ACC112 (cell line): ENCODE results near the gene RNU1-2.
"Not testable (repeated sequence)": the region's sequence is repeated elsewhere in the genome, so short reads cannot be mapped to it uniquely, and the experiment has no call there.

Experiments
- H2AFZ ChIP-seq: fragments of 200-600 bp; sonication (generic); one replicate; pipeline ENCODE4 v1.6.0; 2017; ENCODE audit warnings: antibody characterized with exemption, low read length; ENCODE audit not compliant: unreplicated experiment
- H3K27ac ChIP-seq: fragments of 200-600 bp; sonication (generic); 2 replicates; pipeline ENCODE4 v1.5.1; 2014; ENCODE audit warnings: low read depth, mild to moderate bottlenecking, antibody characterized with exemption, low read length, moderate library complexity
- H3K27me3 ChIP-seq: fragments of 200-600 bp; sonication (generic); 2 replicates; pipeline ENCODE4 v1.6.1; 2014; ENCODE audit warnings: mild to moderate bottlenecking, antibody characterized with exemption, low read length, moderate library complexity, mixed read lengths; ENCODE audit not compliant: insufficient read depth
- H3K36me3 ChIP-seq: fragments of 200-600 bp; sonication (generic); 2 replicates; pipeline ENCODE4 v1.6.1; 2016; ENCODE audit warnings: mild to moderate bottlenecking, antibody characterized with exemption, low read length, moderate library complexity, mixed read lengths; ENCODE audit not compliant: insufficient read depth
- H3K4me1 ChIP-seq: fragments of 200-600 bp; sonication (generic); one replicate; pipeline ENCODE4 v1.6.1; 2016; ENCODE audit warnings: low read length, mixed read lengths; ENCODE audit not compliant: insufficient read depth, unreplicated experiment, control insufficient read depth
- H3K4me3 ChIP-seq: fragments of 200-600 bp; sonication (generic); 2 replicates; pipeline ENCODE4 v1.5.1; 2014; ENCODE audit warnings: mild to moderate bottlenecking, low read depth, low read length
- H3K79me2 ChIP-seq: fragments of 200-600 bp; sonication (generic); one replicate; pipeline ENCODE4 v1.6.0; 2016; ENCODE audit warnings: low read length; ENCODE audit not compliant: control insufficient read depth, unreplicated experiment, insufficient read depth

Gene RNU1-2

GRCh38 chr1:16871171-16871570, 24.6 kb upstream of the RNU1-2 start:
- not testable (repeated sequence) for H3K4me1 ChIP-seq, H2AFZ ChIP-seq, H3K79me2 ChIP-seq, H3K27ac ChIP-seq, H3K4me3 ChIP-seq, H3K36me3 ChIP-seq
- H3K27me3 ChIP-seq = peaks cover 18% of the 10 kb centered on the region

- H3K36me3 ChIP-seq = not testable (repeated sequence)
- H3K4me3 ChIP-seq = 0 out of 2 replicates have a peak overlapping the region, but pooled peaks have one; percentile 49
Observed at GRCh38 chr1:16872152-16873075, 23.4 kb upstream of the RNU1-2 start.

GRCh38 chr1:16873076-16873879, 22.5 kb upstream of the RNU1-2 start:
- not testable (repeated sequence) for H3K79me2 ChIP-seq, H2AFZ ChIP-seq, H3K27ac ChIP-seq, H3K4me1 ChIP-seq, H3K36me3 ChIP-seq
- Histone ChIP-seq H3K27me3 (peaks cover 21% of the 10 kb centered on the region), H3K4me3 (peak overlapping the region; percentile 52; the same call in 1 of the 2 replicates)

More at GRCh38 chr1:16872152-16873075, 23.4 kb upstream of the RNU1-2 start:
- not testable (repeated sequence) for H3K4me1 ChIP-seq, H3K27ac ChIP-seq, H3K79me2 ChIP-seq, H2AFZ ChIP-seq
- H3K27me3 ChIP-seq = peaks cover 21% of the 10 kb centered on the region

GRCh38 chr1:16874968-16875765, 20.6 kb upstream of the RNU1-2 start:
- not testable (repeated sequence) for H2AFZ ChIP-seq, H3K36me3 ChIP-seq, H3K79me2 ChIP-seq, H3K27ac ChIP-seq, H3K4me3 ChIP-seq, H3K4me1 ChIP-seq
- peaks cover 32% of the 10 kb centered on the region for H3K27me3 ChIP-seq

DNA sequence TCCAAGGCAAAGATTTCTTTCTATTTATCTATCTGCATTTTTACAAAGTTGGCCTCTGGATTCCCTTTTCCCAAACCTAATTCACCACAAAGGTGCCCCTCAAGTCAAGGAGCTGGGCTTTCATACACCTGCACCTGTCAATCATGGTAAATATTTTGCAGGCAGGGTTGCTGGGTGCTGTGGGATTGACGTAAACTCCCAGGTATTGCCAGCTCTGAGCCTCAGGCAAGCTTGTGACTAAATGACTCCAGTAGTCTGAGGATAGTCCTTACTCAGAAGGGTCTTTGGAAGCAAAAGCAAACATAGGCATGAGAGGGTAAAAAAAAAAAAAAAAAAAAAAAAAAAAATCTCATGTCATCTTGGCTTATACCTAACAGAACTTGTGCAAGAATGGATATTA, 14.0 kb upstream of the RNU1-2 start:
- H3K27me3 ChIP-seq = peaks cover 45% of the 10 kb centered on the region
- not testable (repeated sequence) for H3K79me2 ChIP-seq, H3K4me3 ChIP-seq, H3K4me1 ChIP-seq, H2AFZ ChIP-seq, H3K27ac ChIP-seq, H3K36me3 ChIP-seq

DNA sequence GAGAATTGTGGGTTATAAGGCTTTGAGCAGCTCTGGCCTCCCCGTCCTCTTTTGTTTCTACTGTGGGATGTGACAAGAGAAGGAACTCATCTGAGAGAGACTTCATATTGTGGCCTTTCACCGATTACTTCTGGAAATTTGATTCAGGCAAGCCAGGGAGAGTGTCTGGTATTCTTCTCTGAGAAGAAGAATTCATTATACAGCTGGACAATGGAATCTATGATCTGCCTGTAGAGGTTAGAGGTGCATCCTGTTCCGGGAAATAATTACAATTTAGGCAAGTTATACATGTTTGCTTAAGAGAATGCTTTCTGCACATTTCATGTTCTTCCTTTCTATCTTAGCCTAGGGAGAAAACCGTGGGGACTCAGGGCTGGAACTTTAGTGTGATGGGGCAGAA, 12.8 kb upstream of the RNU1-2 start:
- Histone ChIP-seq H2AFZ (no peak overlapping the region), H3K4me1 (no peaks in the 10 kb centered on the region), H3K4me3 (no peak overlapping the region), H3K79me2 (no peaks in the 10 kb centered on the region), H3K36me3 (no peaks in the 10 kb centered on the region), H3K27ac (no peak overlapping the region), H3K27me3 (peaks cover 49% of the 10 kb centered on the region)

- H3K36me3 ChIP-seq, H2AFZ ChIP-seq, H3K79me2 ChIP-seq, H3K4me3 ChIP-seq, H3K27ac ChIP-seq, H3K4me1 ChIP-seq: not testable (repeated sequence)
- peaks cover 41% of the 10 kb centered on the region for H3K27me3 ChIP-seq
Observed at GRCh38 chr1:16884487-16884886, 11.3 kb upstream of the RNU1-2 start.

- peaks cover 33% of the 10 kb centered on the region for H3K27me3 ChIP-seq
- H2AFZ ChIP-seq = no peak overlapping the region
- no peaks in the 10 kb centered on the region for H3K36me3 ChIP-seq
- H3K79me2 ChIP-seq = no peaks in the 10 kb centered on the region
- H3K4me3 ChIP-seq = no peak overlapping the region
- no peak overlapping the region for H3K27ac ChIP-seq
- no peaks in the 10 kb centered on the region for H3K4me1 ChIP-seq
Observed at GRCh38 chr1:16886860-16887605, 8.7 kb upstream of the RNU1-2 start.

- Histone ChIP-seq H2AFZ (peak overlapping the region; percentile 83), H3K27me3 (peaks cover 15% of the 10 kb centered on the region; the same call in 1 of the 2 replicates)
Observed at GRCh38 chr1:16888860-16889816, 6.6 kb upstream of the RNU1-2 start.

More at GRCh38 chr1:16888860-16889816, 6.6 kb upstream of the RNU1-2 start:
- Histone ChIP-seq H3K4me3 (peak overlapping the region; percentile 79), H3K27ac (peak overlapping the region; percentile 37; the same call in 1 of the 2 replicates), H3K4me1 (no peaks in the 10 kb centered on the region), H3K36me3 (no peaks in the 10 kb centered on the region), H3K79me2 (no peaks in the 10 kb centered on the region)
